A673 (cell line): ENCODE results near the gene KLF7.

Experiments
- CTCF ChIP-seq: fragments of 300-800, 200-600 bp; sonication (generic); conservative IDR thresholded peaks from 2 replicates; pipeline ENCODE4 v1.5.1; 2017; ENCODE audit warnings: low read depth, mild to moderate bottlenecking, antibody characterized with exemption, low read length, moderate library complexity, mixed read lengths
- EZH2 ChIP-seq: fragments of 200-600 bp; sonication (generic); IDR thresholded peaks from 2 replicates; pipeline ENCODE4 v1.6.1; 2017; ENCODE audit warnings: borderline replicate concordance, low read depth, mild to moderate bottlenecking, mixed read lengths, antibody characterized with exemption, low read length; ENCODE audit not compliant: poor library complexity, severe bottlenecking

- TF ChIP-seq CTCF (no peak), EZH2 (no peak)
Observed at GRCh38 chr2:207112383-207112782, 53.4 kb downstream of the KLF7 start.
